ENCODE results near the gene P3H4.

DNA sequence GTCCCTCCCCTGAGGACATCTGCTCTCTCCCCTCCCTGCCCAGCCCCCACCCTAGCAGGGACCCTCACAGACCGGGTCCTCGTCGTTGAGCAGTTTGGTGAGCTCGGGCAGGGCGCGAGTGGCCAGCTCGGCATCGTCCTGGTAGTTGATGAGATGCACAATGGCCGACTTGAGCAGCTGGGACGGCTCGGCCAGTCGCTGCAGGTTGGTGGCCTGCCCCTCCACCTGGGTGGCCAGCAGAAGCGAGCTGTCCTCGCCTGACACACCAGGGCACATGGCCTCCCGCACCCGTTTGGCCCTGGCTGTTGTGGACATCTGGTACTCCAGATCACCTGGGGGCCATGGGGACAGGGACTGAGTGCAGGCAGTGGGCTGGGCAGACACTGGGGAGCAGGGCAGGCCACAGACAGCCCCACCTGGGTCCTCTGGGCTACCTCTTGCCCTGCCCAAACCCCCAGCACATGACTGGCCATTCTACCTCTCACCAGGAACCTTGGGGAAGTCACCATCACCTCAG, 42.3 kb downstream of the P3H4 start:
- TF ChIP-seq, protein P1, sequence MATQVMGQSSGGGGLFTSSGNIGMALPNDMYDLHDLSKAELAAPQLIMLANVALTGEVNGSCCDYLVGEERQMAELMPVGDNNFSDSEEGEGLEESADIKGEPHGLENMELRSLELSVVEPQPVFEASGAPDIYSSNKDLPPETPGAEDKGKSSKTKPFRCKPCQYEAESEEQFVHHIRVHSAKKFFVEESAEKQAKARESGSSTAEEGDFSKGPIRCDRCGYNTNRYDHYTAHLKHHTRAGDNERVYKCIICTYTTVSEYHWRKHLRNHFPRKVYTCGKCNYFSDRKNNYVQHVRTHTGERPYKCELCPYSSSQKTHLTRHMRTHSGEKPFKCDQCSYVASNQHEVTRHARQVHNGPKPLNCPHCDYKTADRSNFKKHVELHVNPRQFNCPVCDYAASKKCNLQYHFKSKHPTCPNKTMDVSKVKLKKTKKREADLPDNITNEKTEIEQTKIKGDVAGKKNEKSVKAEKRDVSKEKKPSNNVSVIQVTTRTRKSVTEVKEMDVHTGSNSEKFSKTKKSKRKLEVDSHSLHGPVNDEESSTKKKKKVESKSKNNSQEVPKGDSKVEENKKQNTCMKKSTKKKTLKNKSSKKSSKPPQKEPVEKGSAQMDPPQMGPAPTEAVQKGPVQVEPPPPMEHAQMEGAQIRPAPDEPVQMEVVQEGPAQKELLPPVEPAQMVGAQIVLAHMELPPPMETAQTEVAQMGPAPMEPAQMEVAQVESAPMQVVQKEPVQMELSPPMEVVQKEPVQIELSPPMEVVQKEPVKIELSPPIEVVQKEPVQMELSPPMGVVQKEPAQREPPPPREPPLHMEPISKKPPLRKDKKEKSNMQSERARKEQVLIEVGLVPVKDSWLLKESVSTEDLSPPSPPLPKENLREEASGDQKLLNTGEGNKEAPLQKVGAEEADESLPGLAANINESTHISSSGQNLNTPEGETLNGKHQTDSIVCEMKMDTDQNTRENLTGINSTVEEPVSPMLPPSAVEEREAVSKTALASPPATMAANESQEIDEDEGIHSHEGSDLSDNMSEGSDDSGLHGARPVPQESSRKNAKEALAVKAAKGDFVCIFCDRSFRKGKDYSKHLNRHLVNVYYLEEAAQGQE (IDR thresholded peaks at IDR 0.05; ENCODE audit: insufficient read depth in 1 of 2, low read depth in 2 of 2, low read length in 1 of 2), result no peak
- TF ChIP-seq, protein P2, sequence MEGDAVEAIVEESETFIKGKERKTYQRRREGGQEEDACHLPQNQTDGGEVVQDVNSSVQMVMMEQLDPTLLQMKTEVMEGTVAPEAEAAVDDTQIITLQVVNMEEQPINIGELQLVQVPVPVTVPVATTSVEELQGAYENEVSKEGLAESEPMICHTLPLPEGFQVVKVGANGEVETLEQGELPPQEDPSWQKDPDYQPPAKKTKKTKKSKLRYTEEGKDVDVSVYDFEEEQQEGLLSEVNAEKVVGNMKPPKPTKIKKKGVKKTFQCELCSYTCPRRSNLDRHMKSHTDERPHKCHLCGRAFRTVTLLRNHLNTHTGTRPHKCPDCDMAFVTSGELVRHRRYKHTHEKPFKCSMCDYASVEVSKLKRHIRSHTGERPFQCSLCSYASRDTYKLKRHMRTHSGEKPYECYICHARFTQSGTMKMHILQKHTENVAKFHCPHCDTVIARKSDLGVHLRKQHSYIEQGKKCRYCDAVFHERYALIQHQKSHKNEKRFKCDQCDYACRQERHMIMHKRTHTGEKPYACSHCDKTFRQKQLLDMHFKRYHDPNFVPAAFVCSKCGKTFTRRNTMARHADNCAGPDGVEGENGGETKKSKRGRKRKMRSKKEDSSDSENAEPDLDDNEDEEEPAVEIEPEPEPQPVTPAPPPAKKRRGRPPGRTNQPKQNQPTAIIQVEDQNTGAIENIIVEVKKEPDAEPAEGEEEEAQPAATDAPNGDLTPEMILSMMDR (IDR thresholded peaks at IDR 0.05), result no peak
- TF ChIP-seq TCF7L2 (IDR thresholded peaks at IDR 0.05; ENCODE audit: low read depth, low read length), result no peak
- TF ChIP-seq SIN3A (IDR thresholded peaks at IDR 0.05; ENCODE audit: borderline replicate concordance, insufficient read depth, low read depth, low read length), result no peak
